ENCODE results near the gene ZNF770. TPM values are rescaled to one million over a fixed set of nuclear protein-coding genes. Genes with fewer than 3 reads are reported as not detected.

Gene ZNF770
- 22.2 TPM for polyA plus RNA-seq (2013, experiment 1 of 2)
- 27.5 TPM for polyA plus RNA-seq (2013, experiment 2 of 2)

DNA sequence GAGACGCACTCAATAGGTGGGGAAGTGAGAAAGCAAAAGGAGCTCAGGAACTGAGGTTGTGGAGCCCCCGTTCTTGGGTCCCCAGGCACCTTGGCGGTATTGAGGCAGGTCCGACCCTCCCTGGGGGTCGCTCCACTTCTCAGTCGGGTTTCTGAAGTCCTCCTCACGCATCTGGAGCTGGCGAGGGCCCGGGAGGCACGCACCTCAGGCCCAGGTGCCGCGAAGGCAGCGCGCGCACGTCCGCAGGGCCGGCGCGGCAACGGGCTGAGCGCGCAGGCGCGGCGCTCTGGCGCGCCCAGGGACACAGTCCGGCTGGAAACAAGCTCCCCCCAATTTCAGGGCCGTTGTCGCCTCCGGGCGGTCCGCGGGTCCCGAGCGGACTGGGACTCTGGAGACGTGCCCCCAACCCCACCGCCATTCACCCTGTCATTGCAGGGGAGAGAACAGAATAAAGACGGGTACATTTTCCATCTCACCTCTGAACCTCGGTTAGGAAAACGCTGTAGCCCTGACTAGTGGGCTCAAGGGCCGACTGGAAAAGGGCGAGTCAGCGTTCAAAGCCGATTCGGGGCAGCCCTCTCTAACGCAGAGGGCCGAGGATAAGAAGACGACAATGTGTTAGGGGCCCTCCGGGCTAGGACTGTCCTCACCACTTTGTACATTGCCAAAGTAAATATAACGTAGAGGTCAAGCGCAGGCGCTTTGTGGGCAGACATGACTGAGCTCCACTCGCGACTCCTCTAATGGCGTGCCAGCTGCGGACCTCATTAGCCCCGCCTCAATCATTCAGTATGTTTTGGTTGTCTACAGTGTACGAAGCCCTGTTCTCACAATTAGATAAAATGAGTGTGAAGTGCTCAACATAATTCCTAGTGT, at the start of gene ZNF770:
Gene ZNF770, minus strand, starts transcription at position 261 of the 876 bp plus-strand sequence. CDS start 4,853 bp downstream, outside the sequence.
- Histone ChIP-seq H3K27ac (ENCODE audit: low read depth, low read length, severe bottlenecking) (peak within 1 kb of the TSS; percentile 86), H3K36me3 (ENCODE audit: control insufficient read depth, insufficient read depth, low read length) (peaks cover 29% of the 10 kb centered on the region), H3K4me1 (ENCODE audit: control insufficient read depth, insufficient read depth, low read length, poor library complexity, severe bottlenecking) (no peaks in the 10 kb centered on the region), H3K9me3 (ENCODE audit: control insufficient read depth, low read length) (no peaks in the 10 kb centered on the region), H3K4me3 (ENCODE audit: extremely low read depth, insufficient read depth, low read length, poor library complexity, severe bottlenecking) (peak within 1 kb of the TSS; percentile 92)
- WGBS, 2 experiments (ENCODE audit: insufficient coverage in 2 of 2), result 0 to 1% methylated on average over 31 to 37 of the region's 60 CpGs

DNA sequence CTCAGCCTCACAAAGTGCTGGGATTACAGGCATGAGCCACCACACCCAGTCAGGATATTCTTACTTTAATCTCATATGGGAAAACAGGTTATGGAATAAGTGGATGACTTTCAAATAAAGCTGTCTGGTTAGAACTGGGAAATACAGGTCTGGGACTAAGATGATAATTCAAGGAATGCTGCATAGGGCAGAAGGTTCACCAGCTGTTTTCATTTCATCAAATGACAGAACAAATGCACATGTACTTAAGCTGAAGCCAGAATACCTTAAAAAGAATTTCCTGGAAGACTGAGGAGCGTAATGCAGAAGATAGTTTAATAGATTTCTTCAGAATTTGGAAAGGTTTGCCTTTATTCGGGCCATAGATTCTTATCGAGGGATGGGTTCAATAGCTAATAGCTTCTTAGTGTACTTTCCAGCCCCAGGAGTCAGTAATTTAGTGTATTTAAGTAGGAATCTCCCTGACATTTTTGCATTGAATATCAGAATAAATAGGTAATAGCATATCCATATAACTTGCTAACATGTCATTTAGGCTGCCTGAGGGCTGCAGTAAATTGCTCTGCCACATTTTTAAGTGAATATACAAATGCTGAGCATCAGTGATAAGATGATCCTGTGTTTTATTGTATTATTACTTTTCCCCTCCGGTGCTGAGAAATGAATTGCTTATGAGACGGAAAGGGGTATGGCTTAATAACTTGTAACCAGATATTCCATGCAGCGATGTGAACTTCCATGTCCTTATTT, 40.3 kb upstream of the ZNF770 start:
- Histone ChIP-seq H3K27ac (ENCODE audit: low read depth, low read length, severe bottlenecking) (no peak overlapping the region), H3K4me1 (ENCODE audit: control insufficient read depth, insufficient read depth, low read length, poor library complexity, severe bottlenecking) (no peaks in the 10 kb centered on the region), H3K36me3 (ENCODE audit: control insufficient read depth, insufficient read depth, low read length) (no peaks in the 10 kb centered on the region), H3K9me3 (ENCODE audit: control insufficient read depth, low read length) (no peaks in the 10 kb centered on the region), H3K4me3 (ENCODE audit: extremely low read depth, insufficient read depth, low read length, poor library complexity, severe bottlenecking) (no peak overlapping the region)
- WGBS, 2 experiments (ENCODE audit: insufficient coverage in 2 of 2), result 100% methylated on average over 1 to 4 of the region's 6 CpGs

DNA sequence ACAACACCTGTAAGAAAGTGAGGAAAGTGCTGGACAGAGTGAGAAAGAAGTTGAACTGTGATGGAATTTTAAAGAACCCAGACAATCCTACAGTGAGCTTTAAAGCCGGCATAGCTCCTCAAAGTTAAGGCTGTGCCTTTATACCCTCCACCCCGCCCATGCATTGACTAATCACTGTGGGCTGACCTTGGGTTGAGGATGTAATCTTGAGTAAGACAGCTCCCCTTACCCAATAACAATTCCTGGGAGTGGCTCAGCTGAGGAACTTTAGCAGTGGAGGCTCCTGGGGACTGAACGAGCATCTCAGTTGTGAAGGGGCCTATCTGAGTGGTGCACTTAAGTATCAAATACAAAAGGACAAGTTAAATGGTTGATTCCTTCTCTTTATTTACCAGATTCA, 35.7 kb upstream of the ZNF770 start:
- Histone ChIP-seq H3K36me3 (ENCODE audit: control insufficient read depth, insufficient read depth, low read length) (no peaks in the 10 kb centered on the region), H3K9me3 (ENCODE audit: control insufficient read depth, low read length) (no peaks in the 10 kb centered on the region), H3K4me1 (ENCODE audit: control insufficient read depth, insufficient read depth, low read length, poor library complexity, severe bottlenecking) (no peaks in the 10 kb centered on the region), H3K27ac (ENCODE audit: low read depth, low read length, severe bottlenecking) (no peak overlapping the region), H3K4me3 (ENCODE audit: extremely low read depth, insufficient read depth, low read length, poor library complexity, severe bottlenecking) (no peak overlapping the region)
- WGBS, 2 experiments (ENCODE audit: insufficient coverage in 2 of 2), result no CpG with 5 or more reads among the region's 3 CpGs

DNA sequence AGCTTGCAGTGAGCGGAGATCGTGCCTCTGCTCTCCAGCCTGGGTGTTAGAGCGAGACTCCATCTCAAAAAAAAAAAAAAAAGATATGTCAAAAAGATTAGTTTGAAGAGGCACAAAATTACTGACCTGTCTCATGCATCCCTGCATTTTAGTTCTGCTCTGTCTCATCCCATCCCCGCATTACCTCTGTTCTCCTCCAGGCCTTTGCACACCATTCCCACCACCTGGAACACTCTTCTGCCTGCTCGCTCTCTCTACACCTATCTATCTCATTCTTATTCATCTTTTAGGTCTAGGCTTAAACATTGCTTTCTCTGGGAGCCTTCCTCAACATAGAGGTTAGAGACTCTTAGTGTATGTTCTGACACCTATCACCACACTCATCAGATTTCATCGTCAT, 32.9 kb upstream of the ZNF770 start:
- H3K27ac ChIP-seq (ENCODE audit: low read depth, low read length, severe bottlenecking), result no peak overlapping the region
- no peaks in the 10 kb centered on the region for H3K9me3 ChIP-seq (ENCODE audit: control insufficient read depth, low read length)
- WGBS, 2 experiments (ENCODE audit: insufficient coverage in 2 of 2), result 93% methylated on average over 1 to 6 of the region's 6 CpGs
- no peaks in the 10 kb centered on the region for H3K36me3 ChIP-seq (ENCODE audit: control insufficient read depth, insufficient read depth, low read length)
- no peak overlapping the region for H3K4me3 ChIP-seq (ENCODE audit: extremely low read depth, insufficient read depth, low read length, poor library complexity, severe bottlenecking)
- no peaks in the 10 kb centered on the region for H3K4me1 ChIP-seq (ENCODE audit: control insufficient read depth, insufficient read depth, low read length, poor library complexity, severe bottlenecking)

GRCh38 chr15:35019404-35020327, 31.6 kb upstream of the ZNF770 start:
- Histone ChIP-seq H3K4me1 (ENCODE audit: control insufficient read depth, insufficient read depth, low read length, poor library complexity, severe bottlenecking) (no peaks in the 10 kb centered on the region), H3K4me3 (ENCODE audit: extremely low read depth, insufficient read depth, low read length, poor library complexity, severe bottlenecking) (no peak overlapping the region), H3K36me3 (ENCODE audit: control insufficient read depth, insufficient read depth, low read length) (no peaks in the 10 kb centered on the region), H3K9me3 (ENCODE audit: control insufficient read depth, low read length) (no peaks in the 10 kb centered on the region), H3K27ac (ENCODE audit: low read depth, low read length, severe bottlenecking) (no peak overlapping the region)
- WGBS, 2 experiments (ENCODE audit: insufficient coverage in 2 of 2), result 63% methylated on average over 4 of the region's 6 CpGs; no CpG with 5 or more reads in 1 of the 2 experiments

GRCh38 chr15:35014241-35014640, 26.2 kb upstream of the ZNF770 start:
- Histone ChIP-seq H3K27ac (ENCODE audit: low read depth, low read length, severe bottlenecking) (no peak overlapping the region), H3K4me1 (ENCODE audit: control insufficient read depth, insufficient read depth, low read length, poor library complexity, severe bottlenecking) (no peaks in the 10 kb centered on the region), H3K36me3 (ENCODE audit: control insufficient read depth, insufficient read depth, low read length) (no peaks in the 10 kb centered on the region), H3K4me3 (ENCODE audit: extremely low read depth, insufficient read depth, low read length, poor library complexity, severe bottlenecking) (no peak overlapping the region), H3K9me3 (ENCODE audit: control insufficient read depth, low read length) (no peaks in the 10 kb centered on the region)

- Histone ChIP-seq H3K27ac (ENCODE audit: low read depth, low read length, severe bottlenecking) (no peak overlapping the region), H3K4me3 (ENCODE audit: extremely low read depth, insufficient read depth, low read length, poor library complexity, severe bottlenecking) (no peak overlapping the region), H3K9me3 (ENCODE audit: control insufficient read depth, low read length) (no peaks in the 10 kb centered on the region), H3K4me1 (ENCODE audit: control insufficient read depth, insufficient read depth, low read length, poor library complexity, severe bottlenecking) (no peaks in the 10 kb centered on the region), H3K36me3 (ENCODE audit: control insufficient read depth, insufficient read depth, low read length) (no peaks in the 10 kb centered on the region)
- 86 to 100% methylated on average over 1 of the region's 4 CpGs for WGBS, 2 experiments (ENCODE audit: insufficient coverage in 2 of 2)
These were observed 25.3 kb upstream of the ZNF770 start for GRCh38 chr15:35013370-35013769.

DNA sequence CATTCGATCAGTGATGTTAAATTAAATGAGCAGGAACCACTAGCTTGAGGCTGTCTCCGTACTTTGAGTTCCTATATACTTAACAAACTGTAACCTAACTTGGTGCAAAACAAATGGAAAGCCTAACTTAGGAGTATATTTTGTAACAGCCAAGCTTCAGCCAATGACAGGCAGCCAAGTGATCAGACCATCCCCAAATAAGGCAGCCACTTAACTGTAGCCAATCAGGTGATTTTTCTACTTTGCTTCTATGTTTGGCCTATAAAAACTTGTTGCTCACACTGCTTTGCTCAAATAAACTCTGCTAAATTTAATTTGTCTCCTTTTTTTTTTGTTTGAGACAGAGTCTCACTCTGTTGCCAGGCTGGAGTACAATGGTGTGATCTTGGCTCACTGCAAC, 19.3 kb upstream of the ZNF770 start:
- WGBS, 2 experiments (ENCODE audit: insufficient coverage in 2 of 2), result 80 to 100% methylated on average over 1 to 2 of the region's 2 CpGs
- Histone ChIP-seq H3K4me3 (ENCODE audit: extremely low read depth, insufficient read depth, low read length, poor library complexity, severe bottlenecking) (no peak overlapping the region), H3K9me3 (ENCODE audit: control insufficient read depth, low read length) (no peaks in the 10 kb centered on the region), H3K36me3 (ENCODE audit: control insufficient read depth, insufficient read depth, low read length) (no peaks in the 10 kb centered on the region), H3K27ac (ENCODE audit: low read depth, low read length, severe bottlenecking) (no peak overlapping the region), H3K4me1 (ENCODE audit: control insufficient read depth, insufficient read depth, low read length, poor library complexity, severe bottlenecking) (no peaks in the 10 kb centered on the region)

- H3K9me3 ChIP-seq (ENCODE audit: control insufficient read depth, low read length), result no peaks in the 10 kb centered on the region
- H3K27ac ChIP-seq (ENCODE audit: low read depth, low read length, severe bottlenecking), result no peak overlapping the region
- WGBS, 2 experiments (ENCODE audit: insufficient coverage in 2 of 2), result 90 to 92% methylated on average over 4 to 5 of the region's 6 CpGs
- no peaks in the 10 kb centered on the region for H3K4me1 ChIP-seq (ENCODE audit: control insufficient read depth, insufficient read depth, low read length, poor library complexity, severe bottlenecking)
- H3K36me3 ChIP-seq (ENCODE audit: control insufficient read depth, insufficient read depth, low read length), result no peaks in the 10 kb centered on the region
- H3K4me3 ChIP-seq (ENCODE audit: extremely low read depth, insufficient read depth, low read length, poor library complexity, severe bottlenecking), result no peak overlapping the region
These were observed 17.8 kb upstream of the ZNF770 start for GRCh38 chr15:35005933-35006332.

DNA sequence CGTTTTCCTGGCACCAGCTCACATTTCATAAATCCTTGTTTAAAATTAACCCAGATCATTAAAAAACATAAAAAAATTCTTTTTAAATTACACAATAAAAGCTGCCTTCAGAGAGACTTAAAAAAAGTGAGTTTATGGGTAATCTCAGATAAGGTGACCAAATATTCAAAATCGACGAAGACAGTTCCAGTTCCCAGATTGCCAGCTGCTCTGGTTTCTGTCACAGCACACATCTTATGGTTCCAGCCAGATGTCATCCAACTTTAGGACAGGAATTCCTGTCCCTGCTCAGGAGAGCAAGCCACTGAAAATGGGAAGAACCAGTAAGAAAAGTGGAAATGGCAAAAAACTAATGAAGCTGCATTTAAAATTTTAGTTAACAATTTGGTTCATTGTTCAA, 15.8 kb upstream of the ZNF770 start:
- WGBS, 2 experiments (ENCODE audit: insufficient coverage in 2 of 2), result 95 to 97% methylated on average over 3 of the region's 3 CpGs
- Histone ChIP-seq H3K4me1 (ENCODE audit: control insufficient read depth, insufficient read depth, low read length, poor library complexity, severe bottlenecking) (no peaks in the 10 kb centered on the region), H3K36me3 (ENCODE audit: control insufficient read depth, insufficient read depth, low read length) (no peaks in the 10 kb centered on the region), H3K9me3 (ENCODE audit: control insufficient read depth, low read length) (no peaks in the 10 kb centered on the region), H3K4me3 (ENCODE audit: extremely low read depth, insufficient read depth, low read length, poor library complexity, severe bottlenecking) (no peak overlapping the region), H3K27ac (ENCODE audit: low read depth, low read length, severe bottlenecking) (no peak overlapping the region)
